Neural progenitor cell (in vitro differentiated cells): ENCODE data around the gene WDR7.

ENCODE experiments used
- CTCF ChIP-seq: fragments of 200-600 bp; sonication (generic); IDR thresholded peaks from 2 replicates; pipeline ENCODE4 v1.5.1; 2017; ENCODE audit warnings: antibody characterized with exemption, mild to moderate bottlenecking
- EZH2 ChIP-seq: fragments of 200-600 bp; sonication (generic); IDR thresholded peaks from 2 replicates; pipeline ENCODE4 v1.6.1; 2017; ENCODE audit warnings: antibody characterized with exemption, mild to moderate bottlenecking, moderate library complexity

GRCh38 chr18:56873441-56874140, 222.4 kb downstream of the WDR7 start:
- no peak for TF ChIP-seq CTCF
- no peak for TF ChIP-seq EZH2
